ENCODE results near the gene TBC1D17.

Gene TBC1D17

DNA sequence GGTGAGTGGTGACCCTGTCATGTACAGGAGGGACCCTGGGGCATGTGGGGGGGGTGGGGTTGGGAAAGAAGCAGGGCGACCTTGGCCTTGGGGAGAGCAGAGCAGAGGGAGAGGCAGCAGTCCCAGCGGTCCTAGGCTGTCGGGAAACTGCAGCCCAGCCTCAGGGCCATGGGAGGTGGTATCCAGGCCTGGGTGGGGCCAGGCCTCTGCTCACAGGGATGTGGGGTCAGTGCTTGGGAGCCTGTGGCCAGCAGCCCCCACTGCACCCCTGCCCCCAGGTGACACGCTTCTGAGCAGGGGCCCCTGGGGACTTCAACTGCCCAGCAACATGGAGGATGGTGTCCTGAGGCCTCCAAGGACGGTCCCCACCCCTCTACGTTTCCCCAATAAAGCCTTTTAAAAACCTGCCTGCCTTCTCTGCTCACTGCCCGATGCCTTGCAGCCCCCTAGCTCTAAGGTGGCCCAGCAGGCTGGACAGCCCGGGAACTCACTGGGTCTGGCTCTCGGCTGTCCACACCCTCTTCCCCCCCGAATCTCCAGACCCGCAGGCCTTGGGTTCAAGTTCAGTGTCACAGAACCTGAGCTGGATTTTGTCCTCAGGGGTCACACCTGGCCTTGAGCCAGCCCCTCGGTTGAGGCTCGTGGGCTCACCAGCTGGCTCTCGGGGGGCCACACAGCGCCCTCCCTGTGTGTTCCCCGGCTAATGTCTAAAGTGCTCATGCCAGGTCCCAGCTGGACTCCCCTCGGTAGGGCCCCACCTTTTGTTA, 17.0 kb upstream of the TBC1D17 start:
- Histone ChIP-seq H3K4me2 (no peak overlapping the region), H3K4me3 (IDR thresholded peaks at IDR 0.05; ENCODE audit: insufficient read depth, low read depth, low read length) (no peak overlapping the region)

DNA sequence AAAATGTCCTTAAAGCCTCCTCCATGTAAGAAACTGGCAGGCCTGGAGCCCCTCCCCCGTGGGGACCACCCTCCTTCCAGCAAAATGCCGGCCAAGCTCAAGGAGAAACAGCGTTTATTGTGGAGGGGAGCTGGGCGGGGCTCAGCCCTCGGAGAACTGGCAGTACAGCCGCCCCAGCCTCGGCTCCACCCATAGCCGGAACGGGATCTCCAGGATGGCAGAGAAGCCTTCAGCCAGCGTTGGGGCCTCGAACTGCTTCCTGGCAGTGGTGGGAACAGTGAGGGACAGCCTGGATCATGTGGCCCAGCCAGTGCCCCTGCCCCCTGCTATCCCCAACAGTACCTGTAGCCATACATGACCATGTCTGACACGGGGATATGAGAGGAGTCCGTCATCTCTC, 16.4 kb upstream of the TBC1D17 start:
- H3K4me1 ChIP-seq (ENCODE audit: low read depth, poor library complexity, severe bottlenecking) = peaks cover 5% of the 10 kb centered on the region
- H4K20me1 ChIP-seq (ENCODE audit: insufficient read depth) = no peaks in the 10 kb centered on the region

More for the DNA sequence above, 17.0 kb upstream of the TBC1D17 start:
- H3K4me1 ChIP-seq (ENCODE audit: low read depth, poor library complexity, severe bottlenecking) = no peaks in the 10 kb centered on the region
- no peak overlapping the region for H2AFZ ChIP-seq (ENCODE audit: low read depth)
- no peaks in the 10 kb centered on the region for H3K79me2 ChIP-seq (ENCODE audit: insufficient read depth, low read depth)
- no peaks in the 10 kb centered on the region for H3K27me3 ChIP-seq (ENCODE audit: insufficient read depth, low read depth)
- TF ChIP-seq, protein P1, sequence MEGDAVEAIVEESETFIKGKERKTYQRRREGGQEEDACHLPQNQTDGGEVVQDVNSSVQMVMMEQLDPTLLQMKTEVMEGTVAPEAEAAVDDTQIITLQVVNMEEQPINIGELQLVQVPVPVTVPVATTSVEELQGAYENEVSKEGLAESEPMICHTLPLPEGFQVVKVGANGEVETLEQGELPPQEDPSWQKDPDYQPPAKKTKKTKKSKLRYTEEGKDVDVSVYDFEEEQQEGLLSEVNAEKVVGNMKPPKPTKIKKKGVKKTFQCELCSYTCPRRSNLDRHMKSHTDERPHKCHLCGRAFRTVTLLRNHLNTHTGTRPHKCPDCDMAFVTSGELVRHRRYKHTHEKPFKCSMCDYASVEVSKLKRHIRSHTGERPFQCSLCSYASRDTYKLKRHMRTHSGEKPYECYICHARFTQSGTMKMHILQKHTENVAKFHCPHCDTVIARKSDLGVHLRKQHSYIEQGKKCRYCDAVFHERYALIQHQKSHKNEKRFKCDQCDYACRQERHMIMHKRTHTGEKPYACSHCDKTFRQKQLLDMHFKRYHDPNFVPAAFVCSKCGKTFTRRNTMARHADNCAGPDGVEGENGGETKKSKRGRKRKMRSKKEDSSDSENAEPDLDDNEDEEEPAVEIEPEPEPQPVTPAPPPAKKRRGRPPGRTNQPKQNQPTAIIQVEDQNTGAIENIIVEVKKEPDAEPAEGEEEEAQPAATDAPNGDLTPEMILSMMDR (conservative IDR thresholded peaks at IDR 0.05; ENCODE audit: low read depth, low read length) = no peak
- no peak overlapping the region for H3K9ac ChIP-seq
- H3K27ac ChIP-seq = no peak overlapping the region
- no peaks in the 10 kb centered on the region for H4K20me1 ChIP-seq (ENCODE audit: insufficient read depth)
- peaks cover 5% of the 10 kb centered on the region; the same call in 1 of the 2 replicates for H3K36me3 ChIP-seq (ENCODE audit: insufficient read depth)

DNA sequence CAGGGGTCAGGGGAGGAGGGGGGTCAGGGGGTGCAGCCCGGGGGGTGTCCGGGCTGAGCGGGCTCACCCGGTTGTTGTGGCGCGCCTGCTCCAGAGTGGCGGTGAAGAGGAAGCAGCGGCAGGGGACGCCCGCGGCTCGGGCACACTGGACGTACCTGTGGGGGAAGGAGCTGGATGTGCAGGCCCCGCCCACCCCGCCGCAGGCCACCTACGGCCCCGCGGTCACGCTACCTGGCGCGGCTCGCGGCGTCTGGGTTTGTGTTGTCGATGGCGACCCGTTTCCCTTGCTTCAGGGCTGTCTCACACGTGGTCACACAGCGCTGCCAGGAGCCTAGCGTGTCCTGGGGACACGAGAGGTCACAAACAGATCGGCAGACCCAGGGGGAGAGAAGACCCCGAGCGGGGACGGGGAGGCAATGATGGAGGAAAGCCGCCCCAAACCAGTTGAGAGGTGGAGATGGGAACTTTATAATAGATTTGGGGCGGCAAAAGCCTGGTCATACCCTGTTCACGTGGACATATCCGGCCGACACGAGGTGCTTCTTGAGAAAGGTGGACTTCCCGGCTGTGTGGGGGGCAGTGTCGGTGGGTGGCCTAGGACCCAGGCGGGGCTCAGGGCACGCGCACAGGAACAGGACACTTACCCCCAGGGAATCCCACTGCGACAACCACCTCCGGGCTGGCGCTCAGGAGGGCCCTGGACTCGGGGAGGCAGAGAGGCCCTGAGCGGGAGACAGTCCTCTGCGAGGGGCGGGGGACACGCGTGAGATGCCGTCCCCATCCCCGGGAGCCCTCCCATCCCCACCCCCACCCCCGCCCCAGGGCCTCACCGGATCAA, 15.7 kb upstream of the TBC1D17 start:
- Histone ChIP-seq H3K27ac (no peak overlapping the region), H3K4me3 (IDR thresholded peaks at IDR 0.05; ENCODE audit: insufficient read depth, low read depth, low read length) (no peak overlapping the region), H3K27me3 (ENCODE audit: insufficient read depth, low read depth) (no peaks in the 10 kb centered on the region), H4K20me1 (ENCODE audit: insufficient read depth) (no peaks in the 10 kb centered on the region), H3K4me1 (ENCODE audit: low read depth, poor library complexity, severe bottlenecking) (peaks cover 9% of the 10 kb centered on the region), H2AFZ (ENCODE audit: low read depth) (no peak overlapping the region), H3K36me3 (ENCODE audit: insufficient read depth) (peaks cover 5% of the 10 kb centered on the region; the same call in 1 of the 2 replicates), H3K79me2 (ENCODE audit: insufficient read depth, low read depth) (0 out of 2 replicates have a peak, but pooled peaks cover 8% of the 10 kb centered on the region), H3K4me2 (no peak overlapping the region), H3K9ac (no peak overlapping the region)
- TF ChIP-seq, protein P1 (conservative IDR thresholded peaks at IDR 0.05; ENCODE audit: low read depth, low read length) = no peak

More for the DNA sequence above, 16.4 kb upstream of the TBC1D17 start:
- no peak overlapping the region for H3K4me2 ChIP-seq
- H3K4me3 ChIP-seq (IDR thresholded peaks at IDR 0.05; ENCODE audit: insufficient read depth, low read depth, low read length) = no peak overlapping the region
- no peak overlapping the region for H3K9ac ChIP-seq
- H3K36me3 ChIP-seq (ENCODE audit: insufficient read depth) = peaks cover 5% of the 10 kb centered on the region; the same call in 1 of the 2 replicates
- no peaks in the 10 kb centered on the region for H3K27me3 ChIP-seq (ENCODE audit: insufficient read depth, low read depth)
- TF ChIP-seq, protein P1 (conservative IDR thresholded peaks at IDR 0.05; ENCODE audit: low read depth, low read length) = no peak
- H2AFZ ChIP-seq (ENCODE audit: low read depth) = no peak overlapping the region
- H3K79me2 ChIP-seq (ENCODE audit: insufficient read depth, low read depth) = 0 out of 2 replicates have a peak, but pooled peaks cover 4% of the 10 kb centered on the region
- no peak overlapping the region for H3K27ac ChIP-seq

DNA sequence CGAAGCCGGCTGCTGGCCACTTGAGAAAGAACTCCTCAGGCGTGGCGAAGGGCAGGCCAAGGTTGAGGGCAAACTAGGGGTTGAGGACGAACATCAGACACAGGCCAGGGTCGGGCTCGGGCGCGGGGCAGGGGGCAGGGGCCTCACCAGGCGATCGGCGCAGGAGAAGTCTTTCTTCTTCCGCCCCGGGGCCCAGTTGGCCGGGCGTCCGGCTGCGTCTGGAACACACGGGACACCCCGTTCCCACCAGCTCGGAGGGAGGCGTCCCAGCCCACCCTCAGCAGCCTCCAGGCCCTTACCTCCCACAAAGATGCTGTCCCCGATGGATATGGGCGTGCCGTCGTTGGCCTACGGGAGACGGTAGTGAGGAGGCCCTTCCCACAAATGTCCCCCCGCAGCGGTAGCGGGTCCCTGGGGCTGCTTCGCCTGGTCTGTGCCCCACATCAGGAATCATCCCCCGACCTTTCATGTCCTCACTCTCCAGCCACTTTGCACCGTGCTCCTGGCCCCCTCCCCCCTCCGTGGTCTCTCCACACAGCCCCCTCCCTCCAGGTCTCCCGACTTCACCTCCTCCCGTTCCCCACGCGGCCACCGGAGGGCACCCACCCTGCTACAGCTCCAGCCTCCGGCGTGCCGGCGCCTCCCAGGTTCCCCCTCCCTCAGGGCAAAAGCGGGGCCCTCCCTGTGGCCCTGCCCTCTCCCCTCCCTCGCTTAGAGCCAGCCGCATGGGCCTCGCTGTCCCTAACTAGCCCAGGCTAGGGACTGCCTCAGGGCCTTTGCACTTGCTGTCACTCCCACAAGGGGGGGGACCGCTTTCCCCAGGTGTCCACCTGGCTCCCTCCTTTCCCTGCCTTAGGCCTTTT, 14.9 kb upstream of the TBC1D17 start:
- Histone ChIP-seq H3K36me3 (ENCODE audit: insufficient read depth) (peaks cover 5% of the 10 kb centered on the region; the same call in 1 of the 2 replicates), H3K4me1 (ENCODE audit: low read depth, poor library complexity, severe bottlenecking) (peaks cover 10% of the 10 kb centered on the region), H3K79me2 (ENCODE audit: insufficient read depth, low read depth) (0 out of 2 replicates have a peak, but pooled peaks cover 8% of the 10 kb centered on the region), H4K20me1 (ENCODE audit: insufficient read depth) (no peaks in the 10 kb centered on the region), H3K27me3 (ENCODE audit: insufficient read depth, low read depth) (no peaks in the 10 kb centered on the region), H2AFZ (ENCODE audit: low read depth) (no peak overlapping the region), H3K9ac (no peak overlapping the region), H3K27ac (no peak overlapping the region), H3K4me2 (no peak overlapping the region), H3K4me3 (IDR thresholded peaks at IDR 0.05; ENCODE audit: insufficient read depth, low read depth, low read length) (no peak overlapping the region)
- TF ChIP-seq, protein P1 (conservative IDR thresholded peaks at IDR 0.05; ENCODE audit: low read depth, low read length) = no peak
